Mesothelial cell of epicardium (in vitro differentiated cells): ENCODE results near the gene PSMG2. TPM values are rescaled to one million over a fixed set of nuclear protein-coding genes. Genes with fewer than 3 reads are reported as not detected.

Source experiments
- DNase-seq, 2 experiments: peaks; one replicate each; pipeline ENCODE4 v3.0.0; 2021; ENCODE audit warnings: low spot score in 2 of 2; ENCODE audit not compliant: unreplicated experiment in 2 of 2
- H3K27ac Mint-ChIP-seq: 2 replicates; pipeline ENCODE4 v1.8.0; 2021; ENCODE audit warnings: mixed read lengths
- H3K27me3 Mint-ChIP-seq: 2 replicates; pipeline ENCODE4 v1.8.0; 2021; ENCODE audit warnings: low read depth, mixed read lengths
- H3K36me3 Mint-ChIP-seq: 2 replicates; pipeline ENCODE4 v1.8.0; 2021; ENCODE audit warnings: mixed read lengths
- H3K4me1 Mint-ChIP-seq: 2 replicates; pipeline ENCODE4 v1.8.0; 2021; ENCODE audit warnings: mixed read lengths
- H3K4me3 Mint-ChIP-seq: 2 replicates; pipeline ENCODE4 v1.8.0; 2021; ENCODE audit warnings: mild to moderate bottlenecking, moderate library complexity, mixed read lengths
- H3K9me3 Mint-ChIP-seq: 2 replicates; pipeline ENCODE4 v1.8.0; 2021; ENCODE audit warnings: mixed read lengths
- total RNA-seq: library from RNA; stranded (reverse); gene quantifications from 3 replicates; pipeline ENCODE4 v1.2.1, GENCODE V29; 2021
- TF ChIP-seq, protein P1 (sequence below): fragments of 200-600 bp; sonication (generic); IDR thresholded peaks from one replicate; pipeline ENCODE4 v1.5.0; 2021; ENCODE audit warnings: antibody characterized with exemption; ENCODE audit not compliant: unreplicated experiment

The PSMG2 gene
- total RNA-seq, 1 donor from 2014 or later, result 59.0 TPM

DNA sequence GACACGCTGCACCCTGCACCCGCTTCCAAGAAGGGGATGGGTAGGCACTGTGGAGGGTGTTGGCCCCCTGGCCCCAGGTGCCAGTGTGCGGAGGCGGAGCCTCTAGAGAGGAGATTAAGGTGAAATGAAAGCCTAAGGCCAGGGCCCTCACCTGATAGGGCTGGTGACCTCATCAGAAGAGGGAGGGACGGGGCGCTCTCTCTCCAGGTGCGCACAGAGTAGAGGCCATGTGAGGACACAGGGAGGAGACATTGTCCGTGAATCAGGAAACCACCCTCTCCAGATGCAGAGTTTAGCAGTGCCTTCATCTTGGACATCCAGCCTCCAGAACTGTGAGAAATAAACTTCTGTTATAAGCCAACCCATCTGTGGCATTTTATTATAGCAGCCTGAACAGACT, 62.3 kb downstream of the PSMG2 start:
- Mint-ChIP-seq H3K27ac (no peak overlapping the region), H3K4me1 (peaks cover 7% of the 10 kb centered on the region), H3K9me3 (no peaks in the 10 kb centered on the region), H3K27me3 (no peaks in the 10 kb centered on the region), H3K4me3 (no peak overlapping the region), H3K36me3 (no peaks in the 10 kb centered on the region)
- TF ChIP-seq, protein P1, sequence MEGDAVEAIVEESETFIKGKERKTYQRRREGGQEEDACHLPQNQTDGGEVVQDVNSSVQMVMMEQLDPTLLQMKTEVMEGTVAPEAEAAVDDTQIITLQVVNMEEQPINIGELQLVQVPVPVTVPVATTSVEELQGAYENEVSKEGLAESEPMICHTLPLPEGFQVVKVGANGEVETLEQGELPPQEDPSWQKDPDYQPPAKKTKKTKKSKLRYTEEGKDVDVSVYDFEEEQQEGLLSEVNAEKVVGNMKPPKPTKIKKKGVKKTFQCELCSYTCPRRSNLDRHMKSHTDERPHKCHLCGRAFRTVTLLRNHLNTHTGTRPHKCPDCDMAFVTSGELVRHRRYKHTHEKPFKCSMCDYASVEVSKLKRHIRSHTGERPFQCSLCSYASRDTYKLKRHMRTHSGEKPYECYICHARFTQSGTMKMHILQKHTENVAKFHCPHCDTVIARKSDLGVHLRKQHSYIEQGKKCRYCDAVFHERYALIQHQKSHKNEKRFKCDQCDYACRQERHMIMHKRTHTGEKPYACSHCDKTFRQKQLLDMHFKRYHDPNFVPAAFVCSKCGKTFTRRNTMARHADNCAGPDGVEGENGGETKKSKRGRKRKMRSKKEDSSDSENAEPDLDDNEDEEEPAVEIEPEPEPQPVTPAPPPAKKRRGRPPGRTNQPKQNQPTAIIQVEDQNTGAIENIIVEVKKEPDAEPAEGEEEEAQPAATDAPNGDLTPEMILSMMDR, result no peak
- no peak for DNase-seq

DNA sequence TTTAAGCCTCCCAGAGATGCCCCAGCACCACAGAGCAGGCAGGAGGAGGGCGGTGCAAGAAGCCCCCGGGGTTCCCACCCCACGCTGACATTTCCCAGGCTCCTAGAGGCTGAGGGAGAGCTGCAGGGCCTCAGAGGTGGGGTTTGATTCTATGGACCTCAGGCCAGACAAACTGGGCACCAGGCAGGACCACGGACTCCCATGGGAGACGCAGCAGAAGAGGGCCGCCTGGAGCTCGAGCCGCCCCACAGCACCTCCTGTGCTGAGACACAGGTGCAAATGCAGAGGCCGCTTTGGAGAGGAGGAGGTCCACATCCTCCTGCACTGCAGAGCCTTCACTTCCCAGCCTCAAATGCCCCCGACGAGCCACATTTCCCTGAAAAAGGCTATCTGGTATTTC, 62.7 kb downstream of the PSMG2 start:
- H3K27ac Mint-ChIP-seq, result no peak overlapping the region
- TF ChIP-seq, protein P1, result no peak
- peaks cover 7% of the 10 kb centered on the region for H3K4me1 Mint-ChIP-seq
- H3K36me3 Mint-ChIP-seq, result no peaks in the 10 kb centered on the region
- H3K27me3 Mint-ChIP-seq, result no peaks in the 10 kb centered on the region
- H3K4me3 Mint-ChIP-seq, result no peak overlapping the region
- no peak for DNase-seq
- no peaks in the 10 kb centered on the region for H3K9me3 Mint-ChIP-seq

DNA sequence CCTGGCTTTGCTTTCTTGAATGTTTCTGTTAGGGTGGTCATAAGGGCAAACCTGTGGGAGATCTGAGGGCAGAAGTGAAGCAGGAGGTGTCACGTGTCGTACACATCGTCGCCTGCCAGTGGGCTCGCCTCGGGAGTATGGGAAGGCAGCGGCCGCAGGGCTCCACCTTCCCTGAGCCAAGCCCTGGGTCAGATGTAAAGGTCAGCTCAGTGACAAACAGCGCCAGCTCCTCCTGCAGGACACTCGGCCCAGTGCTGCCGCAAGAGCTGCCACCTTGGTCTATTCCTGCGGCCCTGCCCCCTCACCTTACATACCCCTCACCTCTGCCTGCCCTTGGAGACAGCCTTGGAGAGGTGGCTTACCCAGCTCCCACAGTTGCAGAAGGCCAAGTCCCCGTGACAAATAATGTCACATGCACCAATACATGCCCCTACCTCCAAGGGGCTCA, 64.2 kb downstream of the PSMG2 start:
- Mint-ChIP-seq H3K27ac (no peak overlapping the region), H3K27me3 (no peaks in the 10 kb centered on the region), H3K9me3 (no peaks in the 10 kb centered on the region), H3K4me3 (no peak overlapping the region), H3K4me1 (peaks cover 2% of the 10 kb centered on the region), H3K36me3 (no peaks in the 10 kb centered on the region)
- TF ChIP-seq, protein P1, result no peak
- no peak for DNase-seq

DNA sequence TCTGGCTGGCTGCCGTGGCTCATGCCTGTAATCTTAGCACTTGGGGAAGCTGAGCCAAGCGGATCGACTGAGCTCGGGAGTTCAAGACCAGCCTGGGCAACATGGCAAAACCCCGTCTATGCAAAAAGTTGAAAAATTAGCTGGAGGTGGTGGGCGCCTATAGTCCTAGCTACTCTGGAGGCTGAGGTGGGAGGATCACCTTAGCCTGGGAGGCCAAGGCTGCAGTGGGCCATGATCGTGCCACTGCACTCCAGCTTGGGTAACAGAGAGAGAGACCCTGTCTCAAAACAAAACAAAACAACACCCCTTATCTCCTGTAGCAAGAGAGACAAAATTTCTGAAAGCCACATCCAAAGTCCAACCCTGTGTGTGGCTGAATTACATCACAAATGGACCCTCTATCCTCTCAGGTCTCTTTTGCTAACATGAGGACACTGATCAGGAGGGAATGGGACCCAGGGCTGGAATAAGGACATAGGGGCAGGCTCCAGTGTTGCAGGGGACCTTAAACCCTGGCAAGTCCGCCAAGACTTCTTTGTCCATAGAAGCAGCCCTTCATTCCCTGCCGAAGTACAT, 64.8 kb downstream of the PSMG2 start:
- Mint-ChIP-seq H3K4me3 (no peak overlapping the region), H3K27me3 (no peaks in the 10 kb centered on the region), H3K27ac (no peak overlapping the region), H3K9me3 (no peaks in the 10 kb centered on the region), H3K36me3 (no peaks in the 10 kb centered on the region), H3K4me1 (no peaks in the 10 kb centered on the region)
- TF ChIP-seq, protein P1, result no peak
- DNase-seq, result no peak

DNA sequence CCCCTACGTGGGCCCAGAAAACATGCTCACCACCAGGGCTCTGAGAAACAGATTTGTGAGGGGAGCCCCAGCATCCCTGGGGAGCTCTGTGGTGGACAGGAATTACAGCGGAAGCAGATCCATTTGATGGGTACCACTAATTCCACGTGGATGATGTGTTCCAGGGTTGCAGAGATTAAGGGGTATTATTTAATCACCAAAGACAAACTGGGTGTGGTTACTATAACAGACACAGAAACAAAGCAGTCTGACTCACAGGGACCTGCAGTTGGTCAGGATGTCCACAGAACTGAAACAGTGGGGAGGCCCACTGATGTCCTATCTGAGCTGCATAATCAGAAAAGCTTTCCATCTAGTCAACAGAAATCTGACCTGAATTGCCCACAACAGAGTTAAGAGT, 65.8 kb downstream of the PSMG2 start:
- Mint-ChIP-seq H3K36me3 (no peaks in the 10 kb centered on the region), H3K27ac (no peak overlapping the region), H3K27me3 (no peaks in the 10 kb centered on the region), H3K4me3 (no peak overlapping the region), H3K4me1 (no peaks in the 10 kb centered on the region), H3K9me3 (no peaks in the 10 kb centered on the region)
- DNase-seq, result no peak
- TF ChIP-seq, protein P1, result no peak

DNA sequence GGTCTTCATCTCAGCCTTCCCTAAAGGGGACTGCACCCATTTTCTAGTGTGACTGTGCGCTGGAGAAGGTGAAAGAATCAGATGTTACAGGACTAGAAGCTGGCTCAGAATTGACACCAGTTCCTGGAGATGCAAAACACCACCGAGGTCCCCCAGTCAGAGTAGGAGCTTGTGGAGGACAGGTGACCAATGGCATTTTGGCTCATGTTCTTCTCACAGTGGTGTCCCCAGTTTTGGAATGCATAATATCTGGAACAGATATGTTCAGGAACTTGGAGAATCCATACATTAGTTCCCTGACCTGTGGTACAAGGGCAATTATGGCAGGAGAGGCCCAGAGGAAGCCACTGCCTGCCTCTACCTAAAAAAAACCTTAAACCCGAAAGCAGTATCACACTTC, 66.3 kb downstream of the PSMG2 start:
- Mint-ChIP-seq H3K4me1 (no peaks in the 10 kb centered on the region), H3K9me3 (no peaks in the 10 kb centered on the region), H3K27me3 (no peaks in the 10 kb centered on the region), H3K36me3 (no peaks in the 10 kb centered on the region), H3K27ac (no peak overlapping the region), H3K4me3 (no peak overlapping the region)
- DNase-seq, result no peak
- TF ChIP-seq, protein P1, result no peak
